Mucosa of stomach (tissue), 1 donor: ENCODE measurements around the gene TPCN1.

Experiments used
- H3K27me3 ChIP-seq: one replicate; pipeline ENCODE4 v1.7.0; 2013; ENCODE audit warnings: mild to moderate bottlenecking, low read length; ENCODE audit not compliant: control insufficient read depth, insufficient read depth
- H3K36me3 ChIP-seq: one replicate; pipeline ENCODE4 v1.7.0; 2013; ENCODE audit warnings: low read length; ENCODE audit not compliant: control insufficient read depth, insufficient read depth
- H3K4me1 ChIP-seq: one replicate; pipeline ENCODE4 v1.7.0; 2013; ENCODE audit warnings: mild to moderate bottlenecking, low read length; ENCODE audit not compliant: control insufficient read depth, insufficient read depth
- H3K4me3 ChIP-seq: one replicate; pipeline ENCODE4 v1.7.0; 2013; ENCODE audit warnings: low read length
- H3K9ac ChIP-seq: one replicate; pipeline ENCODE4 v1.7.0; 2013; ENCODE audit warnings: mild to moderate bottlenecking, low read length, moderate library complexity
- H3K9me3 ChIP-seq: one replicate; pipeline ENCODE4 v1.7.0; 2013; ENCODE audit warnings: mild to moderate bottlenecking, low read length, moderate library complexity; ENCODE audit not compliant: control insufficient read depth
- donor health status: Pancreatic carcinoma.

Gene TPCN1

GRCh38 chr12:113216027-113216426, 5.2 kb upstream of the TPCN1 start:
- no peak overlapping the region for H3K9ac ChIP-seq
- no peaks in the 10 kb centered on the region for H3K9me3 ChIP-seq
- H3K36me3 ChIP-seq = no peaks in the 10 kb centered on the region
- peaks cover 4% of the 10 kb centered on the region for H3K4me1 ChIP-seq
- no peak overlapping the region for H3K4me3 ChIP-seq
- H3K27me3 ChIP-seq = no peaks in the 10 kb centered on the region

DNA sequence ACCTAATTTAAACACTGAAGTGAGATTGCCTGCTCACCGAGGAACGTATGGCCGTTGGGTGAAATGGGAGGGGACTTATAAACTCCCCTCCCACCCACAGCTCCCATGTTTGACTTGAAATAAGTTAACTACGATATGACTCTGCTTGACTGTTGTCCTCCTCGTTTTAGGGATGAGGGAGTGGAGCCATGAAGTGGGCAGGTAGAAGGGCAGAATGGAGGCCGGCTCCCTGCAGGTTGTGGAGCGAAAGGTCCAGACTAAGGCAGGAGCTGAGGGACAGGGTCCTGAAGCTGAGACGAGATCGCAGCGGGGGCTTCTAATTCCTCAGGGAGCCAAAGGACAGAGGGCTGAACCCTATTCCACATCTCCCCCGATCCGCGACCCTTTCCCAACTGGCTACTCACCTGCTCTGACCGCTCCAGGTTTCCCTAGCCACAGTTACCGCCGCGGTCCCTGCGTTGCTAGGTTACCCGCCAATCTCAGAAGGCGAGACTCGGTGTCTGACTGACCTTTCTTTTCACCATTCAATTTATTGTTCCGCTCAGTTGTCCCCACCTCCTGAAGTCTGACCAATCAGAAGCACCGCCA, 577 bp upstream of the TPCN1 start:
- H3K4me3 ChIP-seq = peak overlapping the region; percentile 37
- peaks cover 24% of the 10 kb centered on the region for H3K4me1 ChIP-seq
- H3K9ac ChIP-seq = peak overlapping the region; percentile 38
- H3K27me3 ChIP-seq = no peaks in the 10 kb centered on the region
- H3K36me3 ChIP-seq = no peaks in the 10 kb centered on the region
- no peaks in the 10 kb centered on the region for H3K9me3 ChIP-seq

DNA sequence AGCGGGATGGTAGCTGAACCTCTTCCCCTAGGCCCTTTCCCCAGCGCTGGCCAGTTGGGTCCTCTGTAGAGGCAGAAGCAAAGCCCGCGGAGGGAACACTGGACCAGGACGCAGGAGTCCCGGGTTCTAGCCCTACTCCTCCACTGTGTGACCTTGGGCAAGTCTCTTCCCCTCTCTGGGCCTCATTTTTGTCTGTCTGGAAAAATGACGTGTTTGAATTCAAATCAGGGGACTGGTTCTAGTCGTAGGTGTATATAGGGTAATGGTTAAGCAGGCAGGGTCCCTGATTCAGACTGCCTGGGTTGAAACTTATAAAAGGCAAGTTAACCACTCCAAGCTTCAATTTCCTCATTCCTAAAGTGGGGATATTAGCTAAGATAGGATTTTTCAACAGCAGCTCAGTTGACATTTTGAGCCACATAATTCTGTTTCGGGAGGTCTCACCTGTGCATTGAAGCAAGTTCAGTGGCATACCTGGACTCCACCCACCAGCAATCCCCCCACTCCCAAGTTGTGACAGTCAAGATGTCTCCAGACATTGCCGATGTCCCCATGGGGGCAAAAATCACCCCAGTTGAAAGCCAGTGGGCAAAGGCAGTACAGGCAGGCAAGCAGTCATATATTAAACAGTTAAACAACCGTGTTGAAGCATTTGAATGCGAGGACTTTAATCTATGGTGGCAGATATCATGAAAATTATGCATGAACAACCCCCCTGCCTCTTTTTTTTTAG, 899 bp downstream of the TPCN1 start:
- Histone ChIP-seq H3K9me3 (no peaks in the 10 kb centered on the region), H3K4me3 (peak overlapping the region; percentile 86), H3K36me3 (no peaks in the 10 kb centered on the region), H3K9ac (peak overlapping the region; percentile 94), H3K4me1 (peaks cover 24% of the 10 kb centered on the region), H3K27me3 (no peaks in the 10 kb centered on the region)

DNA sequence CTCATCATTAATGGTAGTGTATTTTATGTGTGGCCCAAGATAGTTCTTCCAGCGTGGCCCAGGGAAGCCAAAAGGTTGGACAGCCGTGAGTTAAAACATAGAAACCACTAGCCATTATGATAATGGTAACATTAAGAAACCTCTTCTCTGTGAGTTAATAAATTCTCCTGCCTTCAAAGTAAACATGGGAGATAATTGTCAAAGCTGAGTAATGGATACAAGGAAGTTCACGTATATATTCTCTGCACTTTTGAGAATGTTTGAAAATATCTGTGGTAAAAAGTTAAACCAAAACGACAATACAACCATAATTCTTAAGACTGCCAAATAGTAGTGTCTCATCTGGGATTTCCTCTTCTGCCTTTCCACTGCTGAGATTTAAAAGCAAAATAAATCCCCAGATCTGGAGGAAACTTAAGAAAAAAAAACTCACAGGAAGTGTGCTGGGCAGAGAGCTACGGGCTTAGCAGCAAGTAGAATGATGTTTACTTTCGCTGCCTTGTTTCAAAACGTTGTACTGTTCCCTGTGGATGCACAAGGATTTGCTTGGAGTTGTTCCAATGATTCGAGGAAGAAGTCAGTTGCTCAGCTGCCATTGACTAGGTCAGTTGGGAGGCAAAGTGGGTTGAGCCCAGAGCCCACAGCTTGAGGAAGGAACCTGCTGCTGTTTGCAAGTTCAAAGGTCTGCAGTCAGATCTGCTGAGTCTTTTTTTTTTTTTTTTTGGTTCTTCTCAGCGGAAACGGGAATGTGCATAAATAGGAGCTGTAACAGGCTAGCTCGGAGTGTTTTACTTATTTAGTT, 1.7 kb downstream of the TPCN1 start:
- Histone ChIP-seq H3K27me3 (no peaks in the 10 kb centered on the region), H3K4me1 (peaks cover 31% of the 10 kb centered on the region), H3K36me3 (no peaks in the 10 kb centered on the region), H3K9ac (peak overlapping the region; percentile 94), H3K9me3 (no peaks in the 10 kb centered on the region), H3K4me3 (no peak overlapping the region)

DNA sequence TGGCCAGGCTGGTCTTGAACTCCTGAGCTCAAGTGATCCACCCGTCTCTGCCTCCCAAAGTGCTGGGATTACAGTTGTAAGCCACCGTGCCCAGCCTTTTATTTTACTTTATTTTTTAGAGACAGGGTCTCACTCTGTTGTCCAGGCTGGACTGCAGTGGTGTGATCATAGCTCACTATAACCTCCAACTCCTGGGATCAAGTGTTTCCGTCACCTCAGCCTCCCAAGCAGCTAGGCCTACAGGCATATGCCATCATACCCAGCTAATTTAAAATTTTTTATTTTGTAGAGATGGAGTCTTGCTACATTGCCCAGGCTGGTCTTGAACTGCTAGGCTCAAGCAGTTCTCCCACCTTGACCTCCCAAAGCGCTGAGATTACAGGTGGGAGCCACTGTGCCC, 3.7 kb downstream of the TPCN1 start:
- H3K9me3 ChIP-seq = no peaks in the 10 kb centered on the region
- no peak overlapping the region for H3K4me3 ChIP-seq
- H3K27me3 ChIP-seq = no peaks in the 10 kb centered on the region
- H3K36me3 ChIP-seq = no peaks in the 10 kb centered on the region
- no peak overlapping the region for H3K9ac ChIP-seq
- peaks cover 36% of the 10 kb centered on the region for H3K4me1 ChIP-seq

- no peaks in the 10 kb centered on the region for H3K9me3 ChIP-seq
- no peaks in the 10 kb centered on the region for H3K27me3 ChIP-seq
- no peak overlapping the region for H3K9ac ChIP-seq
- H3K4me3 ChIP-seq = no peak overlapping the region
- H3K4me1 ChIP-seq = peaks cover 41% of the 10 kb centered on the region
- H3K36me3 ChIP-seq = peaks cover 6% of the 10 kb centered on the region
These were observed 5.7 kb downstream of the TPCN1 start for GRCh38 chr12:113226696-113227568.

- H3K4me1 ChIP-seq = peaks cover 33% of the 10 kb centered on the region
- H3K36me3 ChIP-seq = peaks cover 6% of the 10 kb centered on the region
- H3K9ac ChIP-seq = no peak overlapping the region
- no peak overlapping the region for H3K4me3 ChIP-seq
- no peaks in the 10 kb centered on the region for H3K27me3 ChIP-seq
- no peaks in the 10 kb centered on the region for H3K9me3 ChIP-seq
These were observed 6.6 kb downstream of the TPCN1 start for GRCh38 chr12:113227686-113228391.

GRCh38 chr12:113228394-113229028, 7.2 kb downstream of the TPCN1 start:
- Histone ChIP-seq H3K4me1 (peaks cover 29% of the 10 kb centered on the region), H3K9ac (no peak overlapping the region), H3K4me3 (no peak overlapping the region), H3K9me3 (no peaks in the 10 kb centered on the region), H3K36me3 (peaks cover 11% of the 10 kb centered on the region), H3K27me3 (no peaks in the 10 kb centered on the region)

DNA sequence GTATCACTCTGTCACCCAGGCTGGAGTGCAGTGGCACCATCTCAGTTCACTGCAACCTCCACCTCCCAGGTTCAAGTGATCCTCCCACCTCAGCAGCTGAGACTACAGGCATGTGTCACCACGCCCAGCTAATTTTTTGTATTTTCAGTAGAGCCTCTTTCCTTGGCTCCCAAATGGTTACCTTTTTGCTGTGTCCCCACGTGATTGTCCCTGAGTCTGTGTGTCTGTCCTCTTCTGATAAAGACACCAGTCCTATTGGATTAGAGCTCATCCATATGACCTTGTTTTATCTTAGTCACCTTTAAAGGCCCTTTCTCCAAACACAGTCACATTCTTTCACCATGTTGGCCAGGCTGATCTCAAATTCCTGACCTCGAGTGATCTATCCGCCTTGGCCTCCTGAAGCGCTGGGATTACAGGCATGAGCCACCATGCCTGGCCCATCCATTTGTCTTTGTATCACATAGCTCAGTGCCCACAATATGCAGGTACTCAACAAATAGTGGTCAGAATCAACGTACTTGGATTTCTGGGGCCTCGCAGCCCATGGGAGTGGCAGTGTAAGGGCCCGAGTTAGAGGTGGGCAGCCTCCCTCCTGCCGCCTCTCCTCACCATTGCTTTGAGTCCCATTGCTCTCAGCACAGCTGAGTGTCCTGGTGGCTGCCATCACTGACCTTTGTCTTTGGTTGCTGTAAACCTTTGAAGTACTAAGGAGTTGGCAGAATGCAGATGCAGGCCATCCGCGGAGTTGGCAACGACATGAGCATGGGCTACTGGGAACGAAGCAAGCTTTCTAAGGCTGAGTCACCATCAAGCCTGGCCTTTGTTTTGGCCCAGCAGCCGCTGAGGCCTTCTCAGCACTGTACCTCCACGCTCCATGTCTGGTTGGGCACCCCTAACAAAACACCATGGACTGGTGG, 9.3 kb downstream of the TPCN1 start:
- Histone ChIP-seq H3K4me1 (peaks cover 22% of the 10 kb centered on the region), H3K36me3 (peaks cover 20% of the 10 kb centered on the region)

More for the DNA sequence above, 9.3 kb downstream of the TPCN1 start:
- Histone ChIP-seq H3K27me3 (no peaks in the 10 kb centered on the region), H3K4me3 (no peak overlapping the region), H3K9ac (no peak overlapping the region), H3K9me3 (no peaks in the 10 kb centered on the region)
